HepG2 (cell line): ENCODE results near the gene KAT2A. TPM values are rescaled to one million over a fixed set of nuclear protein-coding genes. Genes with fewer than 3 reads are reported as not detected.
A peak's percentile ranks its signal among the peaks of the same experiment; 100 is the strongest.

ENCODE experiments used
- ATAC-seq: fragments of 200-7000 bp; cut with Tn5 transposase; 3 replicates; pipeline ENCODE4 v1.9.1; 2020; ENCODE audit warnings: mild to moderate bottlenecking, moderate library complexity
- BruUV-seq: library from RNA; stranded (reverse); fragments of 400-500 nt; replicated peaks from 2 replicates; lab custom pipeline; 2021; lab: Mats Ljungman, UMichigan
- CTCF ChIA-PET: fragments of 300-600 bp; formaldehyde crosslinking; extraction: SDS; loops from one replicate; lab custom pipeline; 2021; ENCODE audit warnings: low total read pairs, inconsistent platforms, low intra/inter-chr PET ratio; lab: Yijun Ruan, JAX
- POLR2A ChIA-PET: fragments of 350-600 bp; sonication (Branson Sonifier 250); formaldehyde crosslinking; loops from one replicate; lab custom pipeline; 2020; ENCODE audit warnings: antibody characterized with exemption, inconsistent platforms; lab: Yijun Ruan, JAX
- DNase-seq: peaks from one replicate; pipeline ENCODE4 v3.0.0-alpha.2; 2015; ENCODE audit warnings: low spot score
- FAIRE-seq: peaks from 3 replicates; lab custom pipeline; 2011; peaks lifted over from hg19 to GRCh38; lab: Jason Lieb, UNC
- H2AFZ ChIP-seq: one replicate; pipeline ENCODE4 v1.6.1; 2011; ENCODE audit warnings: low read length, inconsistent platforms
- H3K27ac ChIP-seq: fragments of 300-600 bp; 3 replicates; pipeline ENCODE4 v1.8.0; 2011; ENCODE audit warnings: mixed run types, mild to moderate bottlenecking, mixed read lengths, low read length, inconsistent platforms; ENCODE audit not compliant: insufficient read depth; ENCODE audit errors: extremely low read length
- H3K27me3 ChIP-seq, 2 experiments: fragments of 200-600 bp in 1 of 2; 2 replicates in 1 of 2; 3 replicates in 1 of 2; pipeline versions ENCODE4 v1.6.0 to v1.8.0; 2011; ENCODE audit warnings: low read length in 2 of 2, mild to moderate bottlenecking in 2 of 2, moderate library complexity in 2 of 2, inconsistent platforms in 1 of 2; ENCODE audit not compliant: insufficient read depth in 2 of 2, control insufficient read depth in 1 of 2
- H3K36me3 ChIP-seq, 2 experiments: fragments of 200-600 bp in 1 of 2; replicated peaks in 1 of 2; 2 replicates in 1 of 2; 3 replicates in 1 of 2; pipeline versions ENCODE4 v1.5.1 to v1.8.0; 2011; ENCODE audit warnings: low read length in 2 of 2, inconsistent platforms in 1 of 2; ENCODE audit not compliant: insufficient read depth in 2 of 2, control insufficient read depth in 1 of 2
- H3K4me1 ChIP-seq: 2 replicates; pipeline ENCODE4 v1.5.1; 2012; ENCODE audit warnings: low read length, inconsistent platforms; ENCODE audit not compliant: insufficient read depth
- H3K4me2 ChIP-seq: 2 replicates; pipeline ENCODE4 v1.6.0; 2011; ENCODE audit warnings: low read depth, low read length, inconsistent platforms
- H3K4me3 ChIP-seq, 3 experiments: fragments of 200-600 bp in 1 of 3; sonication (generic), shearing (Covaris generic) in 1 of 3; replicated peaks in 1 of 3; 2 replicates each; pipeline ENCODE4 v1.5.1; 2011 to 2016; ENCODE audit warnings: low read length in 3 of 3, inconsistent platforms in 2 of 3, low read depth in 2 of 3, mild to moderate bottlenecking in 2 of 3, control low read depth in 1 of 3, mixed read lengths in 1 of 3; ENCODE audit not compliant: insufficient read depth in 1 of 3
- H3K79me2 ChIP-seq: one replicate; pipeline ENCODE4 v1.6.1; 2011; ENCODE audit warnings: low read length, inconsistent platforms; ENCODE audit not compliant: insufficient read depth
- H3K9ac ChIP-seq: 2 replicates; pipeline ENCODE4 v1.6.0; 2011; ENCODE audit warnings: mild to moderate bottlenecking, low read depth, low read length, inconsistent platforms; ENCODE audit not compliant: insufficient read depth
- H3K9me3 ChIP-seq: 2 replicates; pipeline ENCODE4 v1.5.1; 2012; ENCODE audit warnings: mild to moderate bottlenecking, low read length
- H4K20me1 ChIP-seq: 2 replicates; pipeline ENCODE4 v1.6.0; 2011; ENCODE audit warnings: inconsistent platforms, mild to moderate bottlenecking, low read length, moderate library complexity; ENCODE audit not compliant: insufficient read depth
- HNF1A ChIP-seq, 2 experiments: sonication (generic) in 1 of 2; formaldehyde crosslinking in 1 of 2; IDR thresholded peaks; 2 replicates each; pipeline versions ENCODE4 v1.4.0 to v1.6.1; 2016 to 2020; ENCODE audit warnings: borderline replicate concordance in 1 of 2, low read depth in 1 of 2, mild to moderate bottlenecking in 1 of 2, missing genetic modification reagents in 1 of 2
- MED13 ChIP-seq: sonication (generic); formaldehyde crosslinking; IDR thresholded peaks from 2 replicates; pipeline ENCODE4 v1.5.0; 2020; ENCODE audit warnings: missing genetic modification reagents
- SMAD1 ChIP-seq: sonication (generic); formaldehyde crosslinking; IDR thresholded peaks from 2 replicates; pipeline ENCODE4 v1.4.0; 2020; ENCODE audit warnings: missing genetic modification reagents, low read depth, mild to moderate bottlenecking, borderline replicate concordance
- ZBTB25 ChIP-seq: IDR thresholded peaks from 2 replicates; pipeline ENCODE4 v1.6.1; 2018; ENCODE audit warnings: missing genetic modification reagents
- WGBS: methylation state at CpG from one replicate; pipeline ENCODE4 v1.1.6; 2017; ENCODE audit warnings: low lambda C conversion rate; 5-methylcytosine and 5-hydroxymethylcytosine counted together
- in situ Hi-C: cut with HindIII; loops from 2 replicates; pipeline ENCODE4 v1.10.0; 2017; ENCODE audit warnings: low pct_unique_long_range_greater_than_20kb; ENCODE audit not compliant: extremely low pct_ligation_motif_present
- intact Hi-C: fragments of 100-400 bp; cut with micrococcal nuclease; formaldehyde crosslinking; loops from one replicate; pipeline ENCODE4 v1.10.0; 2022; ENCODE audit not compliant: unreplicated experiment
- polyA plus RNA-seq, 8 experiments: library from polyadenylated mRNA; depleted of rRNA in 3 of 8; stranded (reverse) in 7 of 8; unstranded in 1 of 8; fragments of >200 nt; fragmentation: Illumina TruSeq in 4 of 8; extraction: Trizol in 4 of 8; gene quantifications; 2 replicates each; pipeline versions ENCODE4 v1.2.1 to v1.2.3, GENCODE V29; 2011 to 2016; ENCODE audit warnings: low read depth in 4 of 8, missing spikeins in 1 of 8, mixed read lengths in 1 of 8; ENCODE audit not compliant: insufficient read depth in 1 of 8
- total RNA-seq, 5 experiments: library from RNA; depleted of rRNA; stranded (reverse); fragments of >200 nt; fragmentation: Illumina TruSeq; extraction: Trizol; gene quantifications; 2 replicates each; pipeline ENCODE4 v1.2.3, GENCODE V29; 2016; ENCODE audit warnings: low read depth in 1 of 5

KAT2A gene
- total and polyA plus RNA-seq, 2 of the 13 experiments (the other 11 are each of a cell fraction or from before 2014, with no cell fraction given) = 29.1 to 90.4 TPM

GRCh38 chr17:42118126-42118510 is 3.0 kb downstream of the KAT2A start:
- H3K27me3 ChIP-seq = no peaks in the 10 kb centered on the region
- H3K4me2 ChIP-seq = no peak overlapping the region
- 100% methylated on average over 2 of the region's 4 CpGs for WGBS
- no peak overlapping the region for H2AFZ ChIP-seq
- BruUV-seq = no TSS peak
- H3K4me1 ChIP-seq = peaks cover 37% of the 10 kb centered on the region
- POLR2A ChIA-PET = no interaction called here
- in situ Hi-C loops = no loop called here
- H3K4me3 ChIP-seq = no peak overlapping the region
- FAIRE-seq (no peak), ATAC-seq (no peak)
- no peaks in the 10 kb centered on the region for H3K9me3 ChIP-seq
- CTCF ChIA-PET = interaction anchor here (0.7 to 4.0 kb wide), 2 partner anchors 51 to 63 kb away, joined by 3 to 76 read pairs; partner anchors contain the start of gene KCNH4
- H3K9ac ChIP-seq = no peak overlapping the region
- peaks cover 7 to 35% of the 10 kb centered on the region in 2 experiments for H3K36me3 ChIP-seq
- TF ChIP-seq SMAD1 = no peak
- TF ChIP-seq HNF1A (IDR thresholded peaks at IDR 0.05; ENCODE audit: low read depth) = no peak
- 0 out of 2 replicates have a peak, but pooled peaks have one; percentile 25 for TF ChIP-seq HNF1A (CRISPR knock-in tag; IDR thresholded peaks at IDR 0.05; ENCODE audit: borderline replicate concordance)
- no peak for TF ChIP-seq MED13
- no peak for TF ChIP-seq ZBTB25 (CRISPR knock-in tag)
- TF ChIP-seq, all 625 proteins: peak for 1
- DNase-seq = no peak
- Histone ChIP-seq H3K27ac (no peak overlapping the region), H3K79me2 (no peaks in the 10 kb centered on the region), H4K20me1 (no peaks in the 10 kb centered on the region)
- intact Hi-C loops = no loop called here
